ENCODE results near the gene TRMT1.

TRMT1 gene

GRCh38 chr19:13102666-13103580 is 13.6 kb downstream of the TRMT1 start, which contains the start of gene LYL1:
TSS of gene LYL1 (minus strand) at chr19:13102858. CDS start at chr19:13101171, 1,687 bp downstream.
- Histone ChIP-seq H4K5ac (ENCODE audit: low read length) (no peak within 1 kb of the TSS), H3K4me3 (ENCODE audit: low read length) (no peak within 1 kb of the TSS)

GRCh38 chr19:13102416-13102665 is 14.2 kb downstream of the TRMT1 start:
- H3K27me3 ChIP-seq (ENCODE audit: insufficient read depth, low read length, poor library complexity): peaks cover 13% of the 10 kb centered on the region
- WGBS (ENCODE audit: extremely low coverage, insufficient coverage, low lambda C conversion rate): no CpG with 5 or more reads among the region's 7 CpGs
- H2BK120ac ChIP-seq (ENCODE audit: low read depth, low read length): no peak overlapping the region
- no peak overlapping the region for H4K8ac ChIP-seq (ENCODE audit: low read depth, low read length)
- H3K4me3 ChIP-seq (ENCODE audit: low read length): no peak overlapping the region
- H3K27ac ChIP-seq (ENCODE audit: low read depth, low read length): peak overlapping the region; percentile 18
- no peak overlapping the region for H2AK5ac ChIP-seq (ENCODE audit: low read length)
- peak overlapping the region; percentile 55 for H3K4me2 ChIP-seq (ENCODE audit: low read length)
- H3K79me1 ChIP-seq (ENCODE audit: low read length): no peaks in the 10 kb centered on the region
- H3K56ac ChIP-seq (ENCODE audit: low read length): peak overlapping the region; percentile 90
- DNase-seq: no peak
- H3K4ac ChIP-seq (ENCODE audit: low read depth, low read length): peak overlapping the region; percentile 64
- H3K36me3 ChIP-seq (ENCODE audit: control insufficient read depth, insufficient read depth, low read length): no peaks in the 10 kb centered on the region
- H3K4me1 ChIP-seq (ENCODE audit: control insufficient read depth, low read depth, low read length): peaks cover 4% of the 10 kb centered on the region
- peak overlapping the region; percentile 20 for H3K23ac ChIP-seq (ENCODE audit: low read length)
- peak overlapping the region; percentile 11 for H3K18ac ChIP-seq (ENCODE audit: low read length)
- H3K79me2 ChIP-seq (ENCODE audit: control insufficient read depth, insufficient read depth, low read length): no peaks in the 10 kb centered on the region
- no peak overlapping the region for H2BK15ac ChIP-seq (replicated peaks; ENCODE audit: low read depth)
- H2BK5ac ChIP-seq (ENCODE audit: low read length): peak overlapping the region; percentile 76
- H3K9ac ChIP-seq (ENCODE audit: low read length): peak overlapping the region; percentile 71
- no peak overlapping the region for H4K5ac ChIP-seq (ENCODE audit: low read length)

More at GRCh38 chr19:13102666-13103580, 13.6 kb downstream of the TRMT1 start, which contains the start of gene LYL1:
- no CpG with 5 or more reads among the region's 47 CpGs for WGBS (ENCODE audit: extremely low coverage, insufficient coverage, low lambda C conversion rate)
- peak; percentile 89 for DNase-seq
- peaks cover 13% of the 10 kb centered on the region for H3K27me3 ChIP-seq (ENCODE audit: insufficient read depth, low read length, poor library complexity)
- H3K23ac ChIP-seq (ENCODE audit: low read length): peak within 1 kb of the TSS; percentile 20
- H3K18ac ChIP-seq (ENCODE audit: low read length): peak within 1 kb of the TSS; percentile 52
- no peak within 1 kb of the TSS for H2AK5ac ChIP-seq (ENCODE audit: low read length)
- peak within 1 kb of the TSS; percentile 76 for H2BK5ac ChIP-seq (ENCODE audit: low read length)
- H3K27ac ChIP-seq (ENCODE audit: low read depth, low read length): peak within 1 kb of the TSS; percentile 18
- peak within 1 kb of the TSS; percentile 64 for H3K4ac ChIP-seq (ENCODE audit: low read depth, low read length)
- no peak within 1 kb of the TSS for H4K8ac ChIP-seq (ENCODE audit: low read depth, low read length)
- no peaks in the 10 kb centered on the region for H3K79me1 ChIP-seq (ENCODE audit: low read length)
- H3K4me1 ChIP-seq (ENCODE audit: control insufficient read depth, low read depth, low read length): peaks cover 4% of the 10 kb centered on the region
- no peak within 1 kb of the TSS for H2BK15ac ChIP-seq (replicated peaks; ENCODE audit: low read depth)
- no peaks in the 10 kb centered on the region for H3K79me2 ChIP-seq (ENCODE audit: control insufficient read depth, insufficient read depth, low read length)
- peak within 1 kb of the TSS; percentile 55 for H3K4me2 ChIP-seq (ENCODE audit: low read length)
- H3K9ac ChIP-seq (ENCODE audit: low read length): peak within 1 kb of the TSS; percentile 71
- no peak within 1 kb of the TSS for H2BK120ac ChIP-seq (ENCODE audit: low read depth, low read length)
- H3K36me3 ChIP-seq (ENCODE audit: control insufficient read depth, insufficient read depth, low read length): peaks cover 2% of the 10 kb centered on the region
- peak within 1 kb of the TSS; percentile 90 for H3K56ac ChIP-seq (ENCODE audit: low read length)

GRCh38 chr19:13101590-13102415 is 14.7 kb downstream of the TRMT1 start:
- H4K5ac ChIP-seq (ENCODE audit: low read length): no peak overlapping the region
- peak overlapping the region; percentile 90 for H3K56ac ChIP-seq (ENCODE audit: low read length)
- H3K4me1 ChIP-seq (ENCODE audit: control insufficient read depth, low read depth, low read length): peaks cover 4% of the 10 kb centered on the region
- H3K4me3 ChIP-seq (ENCODE audit: low read length): no peak overlapping the region
- peak overlapping the region; percentile 71 for H3K9ac ChIP-seq (ENCODE audit: low read length)
- DNase-seq: no peak
- no peak overlapping the region for H2BK15ac ChIP-seq (replicated peaks; ENCODE audit: low read depth)
- no peaks in the 10 kb centered on the region for H3K79me2 ChIP-seq (ENCODE audit: control insufficient read depth, insufficient read depth, low read length)
- H3K27me3 ChIP-seq (ENCODE audit: insufficient read depth, low read length, poor library complexity): peaks cover 15% of the 10 kb centered on the region
- H3K23ac ChIP-seq (ENCODE audit: low read length): peak overlapping the region; percentile 20
- H3K36me3 ChIP-seq (ENCODE audit: control insufficient read depth, insufficient read depth, low read length): no peaks in the 10 kb centered on the region
- no peak overlapping the region for H2AK5ac ChIP-seq (ENCODE audit: low read length)
- H3K27ac ChIP-seq (ENCODE audit: low read depth, low read length): peak overlapping the region; percentile 18
- no peaks in the 10 kb centered on the region for H3K79me1 ChIP-seq (ENCODE audit: low read length)
- no peak overlapping the region for H4K8ac ChIP-seq (ENCODE audit: low read depth, low read length)
- H2BK5ac ChIP-seq (ENCODE audit: low read length): peak overlapping the region; percentile 76
- peak overlapping the region; percentile 55 for H3K4me2 ChIP-seq (ENCODE audit: low read length)
- WGBS (ENCODE audit: extremely low coverage, insufficient coverage, low lambda C conversion rate): no CpG with 5 or more reads among the region's 7 CpGs
- no peak overlapping the region for H3K4ac ChIP-seq (ENCODE audit: low read depth, low read length)
- peak overlapping the region; percentile 11 for H3K18ac ChIP-seq (ENCODE audit: low read length)
- H2BK120ac ChIP-seq (ENCODE audit: low read depth, low read length): no peak overlapping the region

- Histone ChIP-seq H3K23ac (ENCODE audit: low read length) (no peak overlapping the region), H4K8ac (ENCODE audit: low read depth, low read length) (no peak overlapping the region), H2BK15ac (replicated peaks; ENCODE audit: low read depth) (no peak overlapping the region), H4K5ac (ENCODE audit: low read length) (no peak overlapping the region), H3K18ac (ENCODE audit: low read length) (no peak overlapping the region), H3K4me2 (ENCODE audit: low read length) (no peak overlapping the region), H3K36me3 (ENCODE audit: control insufficient read depth, insufficient read depth, low read length) (no peaks in the 10 kb centered on the region), H3K27ac (ENCODE audit: low read depth, low read length) (no peak overlapping the region), H2AK5ac (ENCODE audit: low read length) (no peak overlapping the region), H3K79me1 (ENCODE audit: low read length) (no peaks in the 10 kb centered on the region), H3K56ac (ENCODE audit: low read length) (peak overlapping the region; percentile 50), H2BK120ac (ENCODE audit: low read depth, low read length) (no peak overlapping the region), H3K9ac (ENCODE audit: low read length) (peak overlapping the region; percentile 9), H3K4ac (ENCODE audit: low read depth, low read length) (no peak overlapping the region), H3K27me3 (ENCODE audit: insufficient read depth, low read length, poor library complexity) (peaks cover 15% of the 10 kb centered on the region), H3K4me1 (ENCODE audit: control insufficient read depth, low read depth, low read length) (peaks cover 4% of the 10 kb centered on the region), H3K79me2 (ENCODE audit: control insufficient read depth, insufficient read depth, low read length) (no peaks in the 10 kb centered on the region), H2BK5ac (ENCODE audit: low read length) (no peak overlapping the region), H3K4me3 (ENCODE audit: low read length) (no peak overlapping the region)
- peak; percentile 49 for DNase-seq
- no CpG with 5 or more reads among the region's 18 CpGs for WGBS (ENCODE audit: extremely low coverage, insufficient coverage, low lambda C conversion rate)
Measured at GRCh38 chr19:13100841-13101589, 15.5 kb downstream of the TRMT1 start.

GRCh38 chr19:13100031-13100588 is 16.4 kb downstream of the TRMT1 start:
- Histone ChIP-seq H2BK15ac (replicated peaks; ENCODE audit: low read depth) (no peak overlapping the region), H3K79me2 (ENCODE audit: control insufficient read depth, insufficient read depth, low read length) (no peaks in the 10 kb centered on the region), H3K27ac (ENCODE audit: low read depth, low read length) (no peak overlapping the region), H2AK5ac (ENCODE audit: low read length) (no peak overlapping the region), H3K4me1 (ENCODE audit: control insufficient read depth, low read depth, low read length) (peaks cover 4% of the 10 kb centered on the region), H4K8ac (ENCODE audit: low read depth, low read length) (no peak overlapping the region), H4K5ac (ENCODE audit: low read length) (no peak overlapping the region), H3K9ac (ENCODE audit: low read length) (no peak overlapping the region), H3K36me3 (ENCODE audit: control insufficient read depth, insufficient read depth, low read length) (no peaks in the 10 kb centered on the region), H3K18ac (ENCODE audit: low read length) (no peak overlapping the region), H3K79me1 (ENCODE audit: low read length) (no peaks in the 10 kb centered on the region), H3K23ac (ENCODE audit: low read length) (no peak overlapping the region), H2BK5ac (ENCODE audit: low read length) (no peak overlapping the region), H3K4me2 (ENCODE audit: low read length) (no peak overlapping the region), H3K4me3 (ENCODE audit: low read length) (no peak overlapping the region), H3K27me3 (ENCODE audit: insufficient read depth, low read length, poor library complexity) (peaks cover 15% of the 10 kb centered on the region), H2BK120ac (ENCODE audit: low read depth, low read length) (no peak overlapping the region), H3K56ac (ENCODE audit: low read length) (no peak overlapping the region), H3K4ac (ENCODE audit: low read depth, low read length) (no peak overlapping the region)
- WGBS (ENCODE audit: extremely low coverage, insufficient coverage, low lambda C conversion rate): no CpG with 5 or more reads among the region's 12 CpGs
- no peak for DNase-seq

Data from mesendoderm (in vitro differentiated cells).